SK-N-SH (cell line): ENCODE measurements around the gene LIPJ.

ENCODE experiments used
- ELF1 ChIP-seq: IDR thresholded peaks from 2 replicates; pipeline ENCODE4 v1.4.0; 2012
- EP300 ChIP-seq, 2 experiments: IDR thresholded peaks; 2 replicates each; pipeline versions ENCODE4 v1.4.0 to v1.6.1; 2012; ENCODE audit warnings: borderline replicate concordance in 1 of 2, low read depth in 1 of 2, low read length in 1 of 2
- EZH2phosphoT487 ChIP-seq: fragments of 200-600 bp; sonication (generic); IDR thresholded peaks from 2 replicates; pipeline ENCODE4 v1.6.1; 2017; ENCODE audit warnings: low read depth, mixed run types, mild to moderate bottlenecking, antibody characterized with exemption, moderate library complexity, borderline replicate concordance
- JUND ChIP-seq: IDR thresholded peaks from 2 replicates; pipeline ENCODE4 v1.4.0; 2012
- MAX ChIP-seq: IDR thresholded peaks from 2 replicates; pipeline ENCODE4 v1.4.0; 2012; ENCODE audit warnings: low read depth
- MXI1 ChIP-seq: IDR thresholded peaks from 2 replicates; pipeline ENCODE4 v1.6.1; 2012; ENCODE audit warnings: mild to moderate bottlenecking, low read depth, low read length, improper control_type of control experiment
- NRF1 ChIP-seq: IDR thresholded peaks from 2 replicates; pipeline ENCODE4 v1.6.1; 2012; ENCODE audit warnings: low read depth, mild to moderate bottlenecking, low read length
- RCOR1 ChIP-seq: fragments of 150-350 bp; IDR thresholded peaks from 2 replicates; pipeline ENCODE4 v1.6.1; 2017; ENCODE audit warnings: antibody characterized with exemption, low read length
- RXRA ChIP-seq: IDR thresholded peaks from 2 replicates; pipeline ENCODE4 v1.4.0; 2012; ENCODE audit warnings: low read depth, mild to moderate bottlenecking, borderline replicate concordance
- TAF1 ChIP-seq: IDR thresholded peaks from 2 replicates; pipeline ENCODE4 v1.6.1; 2012; ENCODE audit warnings: low read depth, mild to moderate bottlenecking, low read length, moderate library complexity, borderline replicate concordance
- TCF12 ChIP-seq: IDR thresholded peaks from 2 replicates; pipeline ENCODE4 v1.4.0; 2012
- USF1 ChIP-seq: IDR thresholded peaks from 2 replicates; pipeline ENCODE4 v1.4.0; 2012; ENCODE audit warnings: low read depth, borderline replicate concordance
- ZBTB33 ChIP-seq: IDR thresholded peaks from 2 replicates; pipeline ENCODE4 v1.4.0; 2012; ENCODE audit warnings: low read depth, borderline replicate concordance
- TF ChIP-seq, protein P1 (sequence below): fragments of 200-600 bp; sonication (generic); IDR thresholded peaks from 2 replicates; pipeline ENCODE4 v1.6.1; 2017; ENCODE audit warnings: antibody characterized with exemption, mild to moderate bottlenecking, moderate library complexity

- TF ChIP-seq, protein P1, sequence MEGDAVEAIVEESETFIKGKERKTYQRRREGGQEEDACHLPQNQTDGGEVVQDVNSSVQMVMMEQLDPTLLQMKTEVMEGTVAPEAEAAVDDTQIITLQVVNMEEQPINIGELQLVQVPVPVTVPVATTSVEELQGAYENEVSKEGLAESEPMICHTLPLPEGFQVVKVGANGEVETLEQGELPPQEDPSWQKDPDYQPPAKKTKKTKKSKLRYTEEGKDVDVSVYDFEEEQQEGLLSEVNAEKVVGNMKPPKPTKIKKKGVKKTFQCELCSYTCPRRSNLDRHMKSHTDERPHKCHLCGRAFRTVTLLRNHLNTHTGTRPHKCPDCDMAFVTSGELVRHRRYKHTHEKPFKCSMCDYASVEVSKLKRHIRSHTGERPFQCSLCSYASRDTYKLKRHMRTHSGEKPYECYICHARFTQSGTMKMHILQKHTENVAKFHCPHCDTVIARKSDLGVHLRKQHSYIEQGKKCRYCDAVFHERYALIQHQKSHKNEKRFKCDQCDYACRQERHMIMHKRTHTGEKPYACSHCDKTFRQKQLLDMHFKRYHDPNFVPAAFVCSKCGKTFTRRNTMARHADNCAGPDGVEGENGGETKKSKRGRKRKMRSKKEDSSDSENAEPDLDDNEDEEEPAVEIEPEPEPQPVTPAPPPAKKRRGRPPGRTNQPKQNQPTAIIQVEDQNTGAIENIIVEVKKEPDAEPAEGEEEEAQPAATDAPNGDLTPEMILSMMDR = no peak
- TF ChIP-seq EP300 (IDR thresholded peaks at IDR 0.05; ENCODE audit: borderline replicate concordance in 1 of 2, low read depth in 1 of 2, low read length in 1 of 2) (no peak), RXRA (no peak), NRF1 (no peak), MAX (no peak), EZH2phosphoT487 (no peak), ELF1 (no peak), JUND (no peak), USF1 (no peak), TAF1 (no peak), ZBTB33 (no peak), MXI1 (no peak), RCOR1 (no peak), TCF12 (no peak)
Measured at GRCh38 chr10:88586462-88586861, at the start of gene LIPJ.
